HG02642 (cell line): ENCODE measurements around the gene DEFB110.

Experiments used
- ATAC-seq: cut with Tn5 transposase; IDR thresholded peaks from one replicate; pipeline ENCODE4 v1.9.1; 2021; ENCODE audit warnings: mild to moderate bottlenecking; ENCODE audit not compliant: unreplicated experiment, poor library complexity

The DEFB110 gene

GRCh38 chr6:50021894-50022293 is at the start of gene DEFB110:
TSS of gene DEFB110 (minus strand) at chr6:50021994. CDS start at chr6:50021935, 59 bp downstream.
- no peak for ATAC-seq

GRCh38 chr6:50070101-50070500 is 48.3 kb upstream of the DEFB110 start:
- ATAC-seq: no peak

GRCh38 chr6:50062051-50062450 is 40.3 kb upstream of the DEFB110 start:
- ATAC-seq: no peak

GRCh38 chr6:50056242-50056641 is 34.4 kb upstream of the DEFB110 start:
- no peak for ATAC-seq

- no peak for ATAC-seq
Observed at GRCh38 chr6:50049829-50050228, 28.0 kb upstream of the DEFB110 start, which contains the start of gene DEFB112. TSS of gene DEFB112 (minus strand) at chr6:50049929. CDS start at chr6:50049869, 60 bp downstream.

DNA sequence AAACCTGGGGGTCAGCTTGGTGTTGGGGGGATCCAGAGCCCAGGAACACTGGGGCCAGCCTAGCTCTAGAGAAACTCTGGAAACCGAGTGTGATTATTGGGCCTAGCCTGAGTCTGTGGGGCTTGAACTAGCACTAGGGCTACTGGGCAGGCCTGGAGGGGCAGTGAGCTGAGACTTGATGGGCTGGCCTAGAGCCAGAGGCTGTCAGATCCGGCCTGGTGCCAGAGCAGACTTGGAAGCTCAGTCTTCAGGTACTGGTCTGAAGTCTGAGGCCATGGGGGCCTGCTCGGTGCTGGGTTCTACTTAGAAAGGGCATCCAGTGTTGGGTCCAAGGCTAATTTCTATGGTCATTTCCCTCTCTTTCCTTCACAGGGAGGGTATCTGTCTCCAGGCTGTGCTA is 25.2 kb upstream of the DEFB110 start:
- ATAC-seq: no peak

DNA sequence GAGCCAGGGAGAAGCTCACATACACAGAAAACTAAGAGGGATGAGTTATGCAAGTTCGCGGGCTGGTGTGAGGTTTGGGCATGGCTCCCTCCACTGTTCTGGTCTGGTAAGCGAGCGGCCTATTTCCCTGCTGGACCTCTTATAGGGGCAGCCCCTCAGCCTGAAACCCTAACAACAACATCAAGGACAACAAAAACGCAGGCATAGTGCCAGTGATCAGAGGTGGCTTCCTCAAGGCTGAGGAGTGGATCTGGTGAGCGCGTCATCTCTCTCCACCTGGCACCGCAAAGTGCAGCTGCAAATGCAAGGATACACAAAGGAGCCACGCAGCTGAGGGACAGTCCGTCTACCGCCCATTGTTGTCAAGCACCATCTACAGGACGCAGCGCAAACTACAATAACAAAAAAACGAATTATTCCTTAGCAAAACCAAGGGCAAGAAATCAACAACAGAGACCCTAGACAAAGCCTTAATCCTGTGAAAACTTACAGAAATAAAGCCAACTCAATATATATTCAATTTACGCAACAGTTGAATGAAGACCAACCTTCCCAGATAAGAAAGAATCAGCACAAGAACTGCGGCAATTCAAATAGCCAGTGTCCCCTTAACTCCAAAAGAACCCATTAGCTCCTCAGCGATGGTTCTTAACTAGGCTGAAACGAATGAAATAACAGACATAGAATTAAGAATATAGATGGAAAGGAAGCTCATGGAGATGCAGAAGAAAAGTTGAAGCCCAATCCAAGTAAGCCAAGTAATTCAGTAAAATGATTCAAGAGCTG is 9.2 kb upstream of the DEFB110 start:
- no peak for ATAC-seq

DNA sequence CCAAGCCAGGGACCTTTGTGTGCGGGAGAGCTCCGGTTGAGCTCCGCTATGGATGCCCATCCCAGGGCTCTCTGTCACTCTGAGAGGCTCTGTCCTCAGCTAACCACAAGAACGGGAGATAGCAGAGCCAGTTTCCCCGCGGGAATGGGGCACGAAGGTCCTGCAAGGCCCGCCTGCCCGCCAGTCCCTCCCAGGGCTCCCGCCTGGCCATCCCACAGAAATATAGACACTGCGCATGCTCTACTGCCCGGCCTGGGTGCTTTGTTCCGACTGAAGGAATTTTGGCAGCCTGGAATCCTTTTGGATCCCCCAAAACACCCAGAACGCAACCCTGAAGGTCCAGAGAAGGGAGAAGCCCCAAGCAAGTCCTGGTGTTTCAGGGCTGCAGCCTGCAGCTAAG is 8.6 kb upstream of the DEFB110 start:
- ATAC-seq: no peak

- ATAC-seq: no peak
Observed at GRCh38 chr6:50025258-50025657, 3.5 kb upstream of the DEFB110 start.

- ATAC-seq: no peak
Observed at GRCh38 chr6:50007819-50008218, 14.0 kb downstream of the DEFB110 start.

- no peak for ATAC-seq
Observed at GRCh38 chr6:50003139-50003538, 18.7 kb downstream of the DEFB110 start.

DNA sequence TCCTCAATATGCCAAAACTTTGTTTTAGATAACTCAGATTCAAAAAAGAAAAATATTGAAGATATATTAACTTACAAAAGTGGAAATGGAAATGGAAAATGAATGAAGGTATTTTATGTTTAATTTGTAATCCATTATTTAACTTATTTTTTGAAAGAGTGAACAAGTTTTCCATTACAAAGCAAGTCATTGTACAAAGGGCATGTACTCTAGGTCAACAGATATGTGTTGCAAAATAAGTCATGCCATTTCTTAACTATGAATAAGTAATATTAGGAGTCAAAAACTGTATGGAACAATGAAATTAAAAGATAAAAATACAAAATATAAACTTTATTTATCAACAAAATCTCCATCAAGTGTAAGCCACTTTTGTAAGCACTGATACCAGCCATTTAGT is 26.5 kb downstream of the DEFB110 start:
- ATAC-seq: no peak

GRCh38 chr6:49988900-49989299 is 32.9 kb downstream of the DEFB110 start:
- ATAC-seq: no peak

- no peak for ATAC-seq
Observed at GRCh38 chr6:49987749-49988148, 34.0 kb downstream of the DEFB110 start.

DNA sequence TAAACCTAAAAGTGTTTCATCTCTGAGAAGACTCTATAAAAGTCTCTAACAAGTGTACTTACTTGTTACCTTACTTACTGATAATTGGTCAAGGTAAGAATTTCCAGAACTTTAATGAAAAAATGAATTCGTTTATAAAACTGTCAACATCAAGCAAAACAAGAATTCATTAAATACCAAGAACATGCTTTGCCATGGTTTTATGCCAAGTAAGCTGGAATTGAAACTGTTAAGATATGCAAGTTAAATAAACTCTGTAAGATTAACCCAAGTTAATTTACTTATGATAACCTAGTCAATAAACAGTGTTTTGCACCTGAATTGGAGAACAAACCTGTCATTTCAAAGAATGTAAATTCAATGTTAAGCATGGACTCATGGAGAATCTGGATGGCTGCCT is 35.2 kb downstream of the DEFB110 start:
- no peak for ATAC-seq

DNA sequence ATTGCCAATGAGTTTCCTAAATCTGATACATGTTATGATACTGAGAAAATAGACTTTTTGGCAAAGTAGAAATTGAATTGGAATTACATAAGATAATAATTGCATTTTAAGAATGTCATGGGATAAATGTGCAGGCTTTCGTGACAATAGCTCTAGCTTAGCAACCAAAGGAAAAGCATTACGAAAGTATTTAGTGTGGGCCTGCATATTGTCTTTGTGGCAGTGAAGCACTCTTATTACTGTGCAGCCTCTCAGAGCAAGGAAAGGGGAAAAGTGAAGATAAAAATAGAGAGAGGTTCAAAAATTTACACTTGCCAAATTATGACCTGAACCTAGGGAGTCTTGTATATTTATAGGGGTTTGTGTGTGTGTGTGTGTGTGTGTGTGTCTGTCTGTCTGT is 39.7 kb downstream of the DEFB110 start:
- no peak for ATAC-seq

GRCh38 chr6:49980898-49981297 is 40.9 kb downstream of the DEFB110 start:
- ATAC-seq: peak; percentile 46

GRCh38 chr6:49979584-49979983 is 42.2 kb downstream of the DEFB110 start:
- no peak for ATAC-seq

- peak; percentile 51 for ATAC-seq
Observed at GRCh38 chr6:49978332-49979226, 43.2 kb downstream of the DEFB110 start.

GRCh38 chr6:49969605-49970004 is 52.2 kb downstream of the DEFB110 start, which contains the start of gene DEFB113:
TSS of gene DEFB113 (minus strand) at chr6:49969625. CDS start at chr6:49969625, 0 bp downstream.
- ATAC-seq: no peak
